Hepatocyte (in vitro differentiated cells): ENCODE results near the gene DCXR. TPM values are rescaled to one million over a fixed set of nuclear protein-coding genes. Genes with fewer than 3 reads are reported as not detected.

Experiments used
- DNase-seq: peaks from one replicate; pipeline ENCODE4 v3.0.0-alpha.2; 2016; ENCODE audit warnings: low spot score
- H2AFZ ChIP-seq: fragments of 200-600 bp; sonication (generic); 2 replicates; pipeline ENCODE4 v1.6.0; 2016; ENCODE audit warnings: antibody characterized with exemption, mild to moderate bottlenecking
- H3K27ac ChIP-seq: fragments of 200-600 bp; sonication (generic); 2 replicates; pipeline ENCODE4 v1.5.1; 2016; ENCODE audit warnings: mild to moderate bottlenecking
- H3K27me3 ChIP-seq: fragments of 200-600 bp; sonication (generic); 2 replicates; pipeline ENCODE4 v1.6.1; 2016
- H3K36me3 ChIP-seq: fragments of 200-600 bp; sonication (generic); replicated peaks from 2 replicates; pipeline ENCODE4 v1.5.1; 2016; ENCODE audit warnings: low read depth; ENCODE audit not compliant: insufficient read depth
- H3K4me1 ChIP-seq: fragments of 200-600 bp; sonication (generic); 2 replicates; pipeline ENCODE4 v1.5.1; 2016; ENCODE audit warnings: mild to moderate bottlenecking, moderate library complexity; ENCODE audit not compliant: insufficient read depth
- H3K4me2 ChIP-seq: fragments of 200-600 bp; sonication (generic); 2 replicates; pipeline ENCODE4 v1.6.0; 2016
- H3K4me3 ChIP-seq: fragments of 200-600 bp; sonication (generic); 2 replicates; pipeline ENCODE4 v1.5.1; 2016; ENCODE audit warnings: mild to moderate bottlenecking
- H3K79me2 ChIP-seq: fragments of 200-600 bp; sonication (generic); 2 replicates; pipeline ENCODE4 v1.6.0; 2017; ENCODE audit warnings: mild to moderate bottlenecking
- H3K9me2 ChIP-seq: fragments of 200-600 bp; sonication (generic); replicated peaks from 2 replicates; pipeline ENCODE4 v1.6.0; 2017; ENCODE audit warnings: mild to moderate bottlenecking; ENCODE audit not compliant: insufficient read depth
- H3K9me3 ChIP-seq: fragments of 200-600 bp; sonication (generic); 2 replicates; pipeline ENCODE4 v1.5.1; 2016; ENCODE audit warnings: low read depth, mild to moderate bottlenecking
- H4K20me1 ChIP-seq: fragments of 200-600 bp; sonication (generic); 2 replicates; pipeline ENCODE4 v1.6.0; 2016; ENCODE audit warnings: mild to moderate bottlenecking; ENCODE audit not compliant: insufficient read depth, poor library complexity, severe bottlenecking
- EZH2 ChIP-seq: fragments of 200-600 bp; sonication (generic); IDR thresholded peaks from 2 replicates; pipeline ENCODE4 v1.6.1; 2016; ENCODE audit warnings: antibody characterized with exemption, mild to moderate bottlenecking, borderline replicate concordance
- EZH2phosphoT487 ChIP-seq: fragments of 200-600 bp; sonication (generic); IDR thresholded peaks from one replicate; pipeline ENCODE4 v1.6.1; 2018; ENCODE audit warnings: antibody characterized with exemption, mild to moderate bottlenecking, low read depth, moderate library complexity; ENCODE audit not compliant: unreplicated experiment, severe bottlenecking
- WGBS: methylation state at CpG from one replicate; pipeline ENCODE4 v1.1.6; 2016; ENCODE audit warnings: low lambda C conversion rate; ENCODE audit errors: missing lambda C conversion rate; 5-methylcytosine and 5-hydroxymethylcytosine counted together
- polyA plus RNA-seq: library from polyadenylated mRNA; unstranded; fragments of >200 nt; fragmentation: Nextera tagmentation; extraction: Ambion mirVana; gene quantifications from 2 replicates; pipeline ENCODE4 v1.2.1, GENCODE V29; 2016
- total RNA-seq: library from RNA; depleted of rRNA; stranded (reverse); fragments of >200 nt; gene quantifications from 2 replicates; pipeline ENCODE4 v1.2.3, GENCODE V29; 2014
- TF ChIP-seq, protein P1 (sequence below): fragments of 200-600 bp; sonication (generic); IDR thresholded peaks from 2 replicates; pipeline ENCODE4 v1.5.1; 2016; ENCODE audit warnings: antibody characterized with exemption, mild to moderate bottlenecking; ENCODE audit not compliant: poor library complexity

DCXR gene
- total and polyA plus RNA-seq, 2 experiments from 2014 or later, result 118 to 207 TPM

DNA sequence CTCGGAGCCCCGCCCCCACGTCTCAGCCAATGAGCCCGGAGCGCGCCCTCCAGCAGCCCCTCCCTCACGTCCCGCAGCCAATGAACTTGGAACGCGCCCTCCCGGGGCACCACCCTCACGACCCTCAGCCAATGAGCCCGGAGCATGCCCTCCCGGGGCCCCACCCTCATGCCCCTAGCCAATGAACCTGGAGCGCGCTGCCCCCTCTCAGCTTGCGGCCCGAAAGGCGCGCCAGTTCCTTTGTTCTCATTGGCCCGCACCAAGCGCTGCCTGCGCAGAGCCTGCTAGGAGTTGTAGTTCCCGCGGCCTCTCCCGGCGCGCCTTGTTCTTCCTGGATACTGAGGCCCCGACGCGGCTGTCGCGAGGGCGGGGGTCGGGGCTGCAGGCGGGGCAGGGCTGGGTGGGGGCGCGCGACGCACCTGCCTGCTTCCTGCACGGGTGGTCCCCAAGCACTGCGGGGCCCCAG is 14.5 kb downstream of the DCXR start, which contains the start of gene LRRC45:
Gene LRRC45, plus strand, starts transcription at position 325 of the 466 bp plus-strand sequence. CDS start 339 bp downstream, outside the sequence.
- Histone ChIP-seq H3K4me1 (peaks cover 19% of the 10 kb centered on the region), H3K27ac (no peak within 1 kb of the TSS), H3K36me3 (no peaks in the 10 kb centered on the region), H3K27me3 (no peaks in the 10 kb centered on the region), H3K9me3 (no peaks in the 10 kb centered on the region), H2AFZ (peak within 1 kb of the TSS; percentile 41), H3K9me2 (no peaks in the 10 kb centered on the region), H3K79me2 (peaks cover 11% of the 10 kb centered on the region), H4K20me1 (no peaks in the 10 kb centered on the region), H3K4me2 (peak within 1 kb of the TSS; percentile 90), H3K4me3 (peak within 1 kb of the TSS; percentile 32)
- peak; percentile 100 for DNase-seq
- TF ChIP-seq, protein P1, sequence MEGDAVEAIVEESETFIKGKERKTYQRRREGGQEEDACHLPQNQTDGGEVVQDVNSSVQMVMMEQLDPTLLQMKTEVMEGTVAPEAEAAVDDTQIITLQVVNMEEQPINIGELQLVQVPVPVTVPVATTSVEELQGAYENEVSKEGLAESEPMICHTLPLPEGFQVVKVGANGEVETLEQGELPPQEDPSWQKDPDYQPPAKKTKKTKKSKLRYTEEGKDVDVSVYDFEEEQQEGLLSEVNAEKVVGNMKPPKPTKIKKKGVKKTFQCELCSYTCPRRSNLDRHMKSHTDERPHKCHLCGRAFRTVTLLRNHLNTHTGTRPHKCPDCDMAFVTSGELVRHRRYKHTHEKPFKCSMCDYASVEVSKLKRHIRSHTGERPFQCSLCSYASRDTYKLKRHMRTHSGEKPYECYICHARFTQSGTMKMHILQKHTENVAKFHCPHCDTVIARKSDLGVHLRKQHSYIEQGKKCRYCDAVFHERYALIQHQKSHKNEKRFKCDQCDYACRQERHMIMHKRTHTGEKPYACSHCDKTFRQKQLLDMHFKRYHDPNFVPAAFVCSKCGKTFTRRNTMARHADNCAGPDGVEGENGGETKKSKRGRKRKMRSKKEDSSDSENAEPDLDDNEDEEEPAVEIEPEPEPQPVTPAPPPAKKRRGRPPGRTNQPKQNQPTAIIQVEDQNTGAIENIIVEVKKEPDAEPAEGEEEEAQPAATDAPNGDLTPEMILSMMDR, result no peak
- WGBS, result 2% methylated on average over 28 of the region's 42 CpGs

- TF ChIP-seq EZH2phosphoT487, result no peak
- TF ChIP-seq, protein P1, result no peak
- TF ChIP-seq EZH2, result no peak
- H3K4me1 ChIP-seq, result peaks cover 19% of the 10 kb centered on the region
- peak within 1 kb of the TSS; percentile 41 for H2AFZ ChIP-seq
- no peaks in the 10 kb centered on the region for H3K9me3 ChIP-seq
- H3K36me3 ChIP-seq, result no peaks in the 10 kb centered on the region
- H3K4me3 ChIP-seq, result peak within 1 kb of the TSS; percentile 32
- DNase-seq, result no peak
- WGBS, result under 1% methylated on average over 36 of the region's 64 CpGs
- no peaks in the 10 kb centered on the region for H3K27me3 ChIP-seq
- peak within 1 kb of the TSS; percentile 90 for H3K4me2 ChIP-seq
- no peaks in the 10 kb centered on the region for H3K9me2 ChIP-seq
- H3K79me2 ChIP-seq, result peaks cover 11% of the 10 kb centered on the region
- no peak within 1 kb of the TSS for H3K27ac ChIP-seq
- no peaks in the 10 kb centered on the region for H4K20me1 ChIP-seq
Observed at GRCh38 chr17:82022310-82022980, 15.1 kb downstream of the DCXR start, which contains the start of gene CENPX. Gene CENPX, minus strand, starts transcription at chr17:82022878. Its CDS starts 17 bp downstream, at chr17:82022861.

- no peaks in the 10 kb centered on the region for H4K20me1 ChIP-seq
- no peak for DNase-seq
- WGBS, result 19% methylated on average over 10 of the region's 10 CpGs
- H3K9me2 ChIP-seq, result no peaks in the 10 kb centered on the region
- TF ChIP-seq EZH2phosphoT487 (no peak), EZH2 (no peak)
- TF ChIP-seq, protein P1, result no peak
- no peaks in the 10 kb centered on the region for H3K36me3 ChIP-seq
- peaks cover 19% of the 10 kb centered on the region for H3K4me1 ChIP-seq
- no peak overlapping the region for H3K27ac ChIP-seq
- no peak overlapping the region for H2AFZ ChIP-seq
- peak overlapping the region; percentile 32 for H3K4me3 ChIP-seq
- peaks cover 11% of the 10 kb centered on the region for H3K79me2 ChIP-seq
- peak overlapping the region; percentile 90 for H3K4me2 ChIP-seq
- no peaks in the 10 kb centered on the region for H3K9me3 ChIP-seq
- H3K27me3 ChIP-seq, result no peaks in the 10 kb centered on the region
Observed at GRCh38 chr17:82021900-82022309, 15.6 kb downstream of the DCXR start.
